Heart right ventricle (tissue), 16 donors: ENCODE results near the gene NXPH1. TPM values are rescaled to one million over a fixed set of nuclear protein-coding genes. Genes with fewer than 3 reads are reported as not detected.
A peak's percentile ranks its signal among the peaks of the same experiment; 100 is the strongest.

Source experiments
- ATAC-seq, 8 donors: fragments of 200-7000 bp; cut with Tn5 transposase; one replicate each; pipeline ENCODE4 v1.9.1; 2020; ENCODE audit warnings: mild to moderate bottlenecking in 8 of 8, moderate library complexity in 8 of 8, moderate number of reproducible peaks in 1 of 8
- DNase-seq, 2 donors: peaks; one replicate each; pipeline ENCODE4 v3.0.0-alpha.2; 2020
- H3K27ac ChIP-seq, 10 donors: fragments of 200-600 bp; sonication (generic) in 2 of 10; one replicate each; pipeline versions ENCODE4 v1.5.0 to v1.8.0; 2020 to 2022; ENCODE audit warnings: mild to moderate bottlenecking in 3 of 10
- H3K27me3 ChIP-seq, 7 donors: fragments of 200-600 bp; one replicate each; pipeline ENCODE4 v1.8.0; 2021 to 2022; ENCODE audit warnings: mild to moderate bottlenecking in 2 of 7
- H3K36me3 ChIP-seq, 9 donors: fragments of 200-600 bp; sonication (generic) in 1 of 9; one replicate each; pipeline versions ENCODE4 v1.5.0 to v1.8.0; 2020 to 2022; ENCODE audit warnings: mild to moderate bottlenecking in 2 of 9
- H3K4me1 ChIP-seq, 9 donors: fragments of 200-600 bp; sonication (generic) in 1 of 9; one replicate each; pipeline versions ENCODE4 v1.5.0 to v1.8.0; 2020 to 2022; ENCODE audit warnings: mild to moderate bottlenecking in 4 of 9
- H3K4me3 ChIP-seq, 10 donors: fragments of 200-600 bp; sonication (generic) in 2 of 10; one replicate each; pipeline versions ENCODE4 v1.5.0 to v1.8.0; 2020 to 2022; ENCODE audit warnings: mild to moderate bottlenecking in 7 of 10, moderate library complexity in 2 of 10
- H3K9me3 ChIP-seq, 11 donors: fragments of 200-600 bp in 10 of 11; sonication (generic) in 2 of 11; one replicate each; pipeline versions ENCODE4 v1.5.0 to v1.8.0; 2013 to 2022; ENCODE audit warnings: mild to moderate bottlenecking in 2 of 11, control low read depth in 1 of 11, moderate library complexity in 1 of 11
- WGBS, 2 donors: extraction: QIAGEN DNeasy Blood & Tissue Kit; methylation state at CpG; one replicate each; pipeline ENCODE4 v1.1.7; 2013; ENCODE audit warnings: inconsistent platforms in 1 of 2; 5-methylcytosine and 5-hydroxymethylcytosine counted together
- intact Hi-C, 10 donors: fragments of 100-400 bp; cut with DNase I; formaldehyde crosslinking; loops; one replicate each; pipeline versions ENCODE4 v1.11.1 to v1.14.2; 2022
- long read RNA-seq, 3 donors: library from polyadenylated mRNA; unstranded; transcript quantifications; one replicate each; pipeline ENCODE4 v2.0.0, GENCODE V29; 2020 to 2021
- polyA plus RNA-seq, 2 donors: library from polyadenylated mRNA; stranded (reverse); fragments of 200-250 nt; gene quantifications; one replicate each; pipeline ENCODE4 v1.2.3, GENCODE V29; 2013
- total RNA-seq, 10 donors: library from RNA; stranded (reverse); fragmentation: NEBNext Ultra II Directional in 3 of 10; extraction: Animal tissue kit (Norgen Biotek cat#: 25700) in 3 of 10; gene quantifications; one replicate each; pipeline versions ENCODE4 v1.2.1 to v1.2.4, GENCODE V29; 2021 to 2023
- TF ChIP-seq, protein P1 (sequence below), 9 donors: fragments of 200-600 bp; sonication (generic) in 2 of 9; IDR thresholded peaks; one replicate each; pipeline versions ENCODE4 v1.5.0 to v1.8.0; 2021 to 2022; ENCODE audit warnings: antibody characterized with exemption in 9 of 9, mild to moderate bottlenecking in 5 of 9, moderate library complexity in 1 of 9
- donor health status: Arrhythmogenic right ventricular cardiomyopathy.
- donor health status: ischemic (EF 13 %, LVEDD 7.1; RV severe dilation, severe dysfunction).
- donor health status: healthy with polysubstance abuse.
- donor health status: DM: no; HTN: yes; CAD: no.
- donor health status: DM: no; HTN: no; CAD: no.
- donor health status: ischemic (EF 25% LVEDD 6.9; RV normal size, moderate dysfunction).
- donor health status: ischemic (EF 25% LVEDD 5.7; RV mildly dilated, moderate dysfunction).
- donor health status: healthy.
- donor health status: DM: yes; HTN: yes; CAD: no.
- donor health status: Ischemic cardiomyopathy.
- donor health status: ischemic (EF 35%, LVEDD 5.7; RV mildly dilated, moderate dysfunction).
- donor health status: nonischemic (EF 11% LVEDD 7.7; RV severe dilation, severe dysfunction).
- donor health status: DM: yes; HTN: yes; CAD: no.
- donor health status: PGD.
- donor health status: ischemic (EF 29% LVEDD 5.4; RV normal size, mild dysfunction).
- donor health status: nonischemic (EF 23%, LVEDD 6.1; RV moderate dilation, normal function).

The NXPH1 gene
- total RNA-seq (not detected), polyA plus RNA-seq (not detected)
- long read RNA-seq, donor 1: 0 reads
- long read RNA-seq, donor 2: 0 reads
- long read RNA-seq, donor 3: 0 reads

- peaks cover 0 to 21% (median 10%) of the 10 kb centered on the region in 9 donors for H3K4me1 ChIP-seq
- H3K27me3 ChIP-seq: peaks cover 24 to 99% (median 94%) of the 10 kb centered on the region in 7 donors
- no peaks in the 10 kb centered on the region for H3K9me3 ChIP-seq
- no peak within 1 kb of the TSS for H3K27ac ChIP-seq
- peak in 3 of 8 donors; percentile 53 to 67 (median 54) for ATAC-seq
- WGBS, 2 donors: 1% methylated on average over 71 of the region's 71 CpGs
- H3K36me3 ChIP-seq: no peaks in the 10 kb centered on the region
- peak within 1 kb of the TSS in 1 of 10 donors; percentile 20 for H3K4me3 ChIP-seq
- intact Hi-C loops: no loop called here
- TF ChIP-seq, protein P1, sequence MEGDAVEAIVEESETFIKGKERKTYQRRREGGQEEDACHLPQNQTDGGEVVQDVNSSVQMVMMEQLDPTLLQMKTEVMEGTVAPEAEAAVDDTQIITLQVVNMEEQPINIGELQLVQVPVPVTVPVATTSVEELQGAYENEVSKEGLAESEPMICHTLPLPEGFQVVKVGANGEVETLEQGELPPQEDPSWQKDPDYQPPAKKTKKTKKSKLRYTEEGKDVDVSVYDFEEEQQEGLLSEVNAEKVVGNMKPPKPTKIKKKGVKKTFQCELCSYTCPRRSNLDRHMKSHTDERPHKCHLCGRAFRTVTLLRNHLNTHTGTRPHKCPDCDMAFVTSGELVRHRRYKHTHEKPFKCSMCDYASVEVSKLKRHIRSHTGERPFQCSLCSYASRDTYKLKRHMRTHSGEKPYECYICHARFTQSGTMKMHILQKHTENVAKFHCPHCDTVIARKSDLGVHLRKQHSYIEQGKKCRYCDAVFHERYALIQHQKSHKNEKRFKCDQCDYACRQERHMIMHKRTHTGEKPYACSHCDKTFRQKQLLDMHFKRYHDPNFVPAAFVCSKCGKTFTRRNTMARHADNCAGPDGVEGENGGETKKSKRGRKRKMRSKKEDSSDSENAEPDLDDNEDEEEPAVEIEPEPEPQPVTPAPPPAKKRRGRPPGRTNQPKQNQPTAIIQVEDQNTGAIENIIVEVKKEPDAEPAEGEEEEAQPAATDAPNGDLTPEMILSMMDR (IDR thresholded peaks at IDR 0.05): no peak
- DNase-seq: no peak
These were observed at the start of gene NXPH1 for GRCh38 chr7:8433477-8434289. TSS of gene NXPH1 (plus strand) at chr7:8433609.

GRCh38 chr7:8384901-8385300 is 48.5 kb upstream of the NXPH1 start:
- Histone ChIP-seq H3K4me3 (no peak overlapping the region), H3K27ac (no peak overlapping the region), H3K4me1 (no peaks in the 10 kb centered on the region), H3K27me3 (peaks cover 0 to 4% (median 0%) of the 10 kb centered on the region in 7 donors), H3K9me3 (no peaks in the 10 kb centered on the region), H3K36me3 (no peaks in the 10 kb centered on the region)
- 52 to 55% methylated on average over 4 of the region's 4 CpGs for WGBS, 2 donors
- TF ChIP-seq, protein P1 (IDR thresholded peaks at IDR 0.05): no peak
- DNase-seq (no peak), ATAC-seq (no peak)
- intact Hi-C loops: no loop called here

DNA sequence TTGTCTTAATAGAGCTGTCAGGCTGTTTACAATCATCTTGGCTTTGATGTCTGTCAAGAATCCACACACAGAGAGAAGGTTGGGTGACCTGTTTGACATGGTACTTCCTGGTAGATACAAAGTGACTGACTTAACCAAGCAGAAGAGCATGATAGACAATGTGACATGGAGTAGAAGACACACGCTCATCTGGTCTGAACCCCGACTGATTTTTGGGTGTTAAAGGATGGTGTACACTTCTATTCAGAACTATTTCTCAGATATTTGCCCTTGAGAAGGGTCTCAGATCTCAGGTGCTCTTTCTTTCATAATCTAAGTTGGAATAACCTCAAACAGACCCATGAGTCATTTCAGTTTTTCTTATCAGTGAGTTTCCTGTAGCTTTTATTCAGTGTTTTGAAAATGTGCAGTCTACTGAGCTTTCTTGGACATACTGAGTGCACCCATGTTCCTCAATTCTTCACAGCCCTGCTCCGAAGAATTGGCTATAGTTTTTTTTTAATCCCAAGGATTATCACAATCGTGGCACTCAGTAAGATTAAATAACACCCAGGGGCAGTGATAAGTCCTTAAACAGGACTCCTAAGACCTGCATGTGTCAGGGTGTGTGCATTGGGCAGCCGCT is 46.4 kb upstream of the NXPH1 start:
- no peak for ATAC-seq
- H3K9me3 ChIP-seq: no peaks in the 10 kb centered on the region
- intact Hi-C loops: no loop called here
- no peaks in the 10 kb centered on the region for H3K36me3 ChIP-seq
- H3K27me3 ChIP-seq: peaks cover 0 to 16% (median 0%) of the 10 kb centered on the region in 7 donors
- TF ChIP-seq, protein P1 (IDR thresholded peaks at IDR 0.05): no peak
- 32 to 35% methylated on average over 5 of the region's 5 CpGs for WGBS, 2 donors
- no peak overlapping the region for H3K4me3 ChIP-seq
- H3K4me1 ChIP-seq: no peaks in the 10 kb centered on the region
- DNase-seq: no peak
- no peak overlapping the region for H3K27ac ChIP-seq

- intact Hi-C loops: no loop called here
- TF ChIP-seq, protein P1 (IDR thresholded peaks at IDR 0.05): no peak
- Histone ChIP-seq H3K36me3 (no peaks in the 10 kb centered on the region), H3K9me3 (no peaks in the 10 kb centered on the region), H3K4me3 (no peak overlapping the region), H3K27ac (no peak overlapping the region), H3K27me3 (peaks cover 0 to 23% (median 0%) of the 10 kb centered on the region in 7 donors), H3K4me1 (no peaks in the 10 kb centered on the region)
- 29 to 41% methylated on average over 7 of the region's 7 CpGs for WGBS, 2 donors
- DNase-seq (no peak), ATAC-seq (peak in 1 of 8 donors; percentile 59)
These were observed 45.7 kb upstream of the NXPH1 start for GRCh38 chr7:8387551-8388256.
